ENCODE measurements around the gene PRKACB. TPM values are rescaled to one million over a fixed set of nuclear protein-coding genes. Genes with fewer than 3 reads are reported as not detected.
A peak's percentile ranks its signal among the peaks of the same experiment; 100 is the strongest.
"Not testable (repeated sequence)": the region's sequence is repeated elsewhere in the genome, so short reads cannot be mapped to it uniquely, and the experiment has no call there.

The PRKACB gene
- total and polyA plus RNA-seq, 2 of the 8 experiments (the other 6 are each of a cell fraction or from before 2014, with no cell fraction given), result 7.8 to 31.0 TPM

DNA sequence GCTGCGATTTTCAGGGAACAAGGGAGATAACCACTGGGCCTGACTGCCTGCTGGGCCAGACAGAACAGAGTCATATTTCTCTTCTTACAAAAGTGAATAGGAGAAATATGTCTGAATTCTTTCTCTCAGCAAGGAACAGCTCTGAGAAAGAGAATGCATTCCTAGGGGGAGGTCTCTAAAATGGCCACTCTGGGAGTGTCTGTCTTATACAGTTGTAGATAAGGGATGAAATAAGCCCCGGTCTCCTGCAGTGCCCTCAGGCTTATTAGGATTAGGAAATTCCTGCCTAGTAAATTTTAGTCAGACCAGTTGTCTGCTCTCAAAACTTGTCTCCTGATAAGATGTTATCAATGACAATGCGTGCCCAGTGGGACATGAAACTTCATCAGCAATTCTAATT lies 143.3 kb downstream of the PRKACB start:
- H2BK120ac ChIP-seq (replicated peaks; ENCODE audit: low read depth, low read length); H3K4me3 ChIP-seq (ENCODE audit: extremely low read depth in 1 of 4, insufficient read depth in 2 of 4, low read depth in 3 of 4, low read length in 4 of 4); H2BK5ac ChIP-seq (ENCODE audit: low read depth, low read length); H3K79me1 ChIP-seq (ENCODE audit: low read depth, low read length); FAIRE-seq; H3K36me3 ChIP-seq (ENCODE audit: control insufficient read depth in 2 of 4, insufficient read depth in 4 of 4, low read length in 3 of 4); H2BK20ac ChIP-seq (ENCODE audit: low read length); H2AFZ ChIP-seq (ENCODE audit: low read length); H3K14ac ChIP-seq (ENCODE audit: insufficient read length); H3K23me2 ChIP-seq (ENCODE audit: low read depth, low read length); H3K27ac ChIP-seq (ENCODE audit: low read depth, low read length); H3K4me2 ChIP-seq (ENCODE audit: insufficient read depth in 1 of 2, low read depth in 2 of 2, low read length in 2 of 2); H4K20me1 ChIP-seq (replicated peaks in 1 of 2; ENCODE audit: control insufficient read depth in 1 of 2, insufficient read depth in 2 of 2, low read length in 2 of 2); H4K8ac ChIP-seq (ENCODE audit: extremely low read depth, insufficient read depth, low read length); H2BK12ac ChIP-seq (ENCODE audit: low read depth, low read length); H2BK15ac ChIP-seq (ENCODE audit: low read length); CTCF ChIA-PET (ENCODE audit: partially characterized antibody); H3K23ac ChIP-seq (ENCODE audit: insufficient read length); H3K4me1 ChIP-seq (replicated peaks in 1 of 4; ENCODE audit: control insufficient read depth in 3 of 4, insufficient read depth in 4 of 4, low read length in 3 of 4); POLR2A ChIA-PET (ENCODE audit: partially characterized antibody); H3K4ac ChIP-seq (replicated peaks; ENCODE audit: insufficient read length, low read depth, low read length); H3K79me2 ChIP-seq (ENCODE audit: control insufficient read depth in 1 of 2, insufficient read depth in 2 of 2, low read length in 2 of 2); H3K9ac ChIP-seq (replicated peaks in 1 of 4; ENCODE audit: extremely low read depth in 1 of 4, low read depth in 3 of 4, low read length in 3 of 4); DNase-seq (ENCODE audit: low read depth in 1 of 2, low spot score in 2 of 2); H3K56ac ChIP-seq (replicated peaks; ENCODE audit: insufficient read length, low read depth, low read length); H4K91ac ChIP-seq (replicated peaks; ENCODE audit: insufficient read length, low read length); H3K27me3 ChIP-seq (replicated peaks in 1 of 4; ENCODE audit: control insufficient read depth in 3 of 4, extremely low read depth in 1 of 4, insufficient read depth in 3 of 4, low read length in 3 of 4); H4K5ac ChIP-seq (ENCODE audit: insufficient read length, low read depth, low read length); H2AK5ac ChIP-seq (ENCODE audit: low read depth, low read length); H3K18ac ChIP-seq (ENCODE audit: extremely low read depth, low read length): not testable (repeated sequence)
- peaks cover 7 to 22% of the 10 kb centered on the region in 2 experiments; a peak in 3 of 4 replicates for H3K9me3 ChIP-seq (ENCODE audit: insufficient read depth in 2 of 2, low read depth in 1 of 2, low read length in 1 of 2)
- 60% methylated on average over 3 of the region's 3 CpGs; no CpG with 5 or more reads in 1 of the 2 experiments for WGBS, 2 experiments (ENCODE audit: extremely low coverage in 1 of 2, insufficient coverage in 1 of 2, insufficient read length in 1 of 2, insufficient replicate concordance in 2 of 2, low coverage in 1 of 2, low lambda C conversion rate in 2 of 2, missing lambda C conversion rate in 1 of 2)
- TF ChIP-seq EP300 (IDR thresholded peaks at IDR 0.05; ENCODE audit: borderline replicate concordance in 1 of 2, low read depth in 2 of 2, low read length in 2 of 2), result peak in 1 of 2 experiments; percentile 77; a peak in 1 of 3 replicates
- TF ChIP-seq TCF12 (IDR thresholded peaks at IDR 0.05; ENCODE audit: low read depth, low read length), result 0 out of 2 replicates have a peak, but pooled peaks have one; percentile 38

Small RNA genes lying within 50 kb of the gene (small RNA-seq; reads per million reads assigned to genes)
- not detected for gene AL450063.1 (ENCODE audit: insufficient read depth)
- gene RF00410 (ENCODE audit: insufficient read depth), result not detected

Other genes with a start within 250 kb of the PRKACB start
- 6.4 and 7.9 TPM in 2 replicates for gene TTLL7, start 145.1 kb upstream of the PRKACB start, total RNA-seq (2021; fragmentation: NEBNext Ultra II Directional; extraction: Animal tissue kit (Norgen Biotek cat#: 25700))
- gene TTLL7, start 145.1 kb upstream of the PRKACB start, polyA plus RNA-seq (2011; rRNA removed), result 1.7 and 1.9 TPM in 2 replicates
- 1.8 and 2.3 TPM in 2 replicates for gene SAMD13, start 157.4 kb downstream of the PRKACB start, total RNA-seq (2021; fragmentation: NEBNext Ultra II Directional; extraction: Animal tissue kit (Norgen Biotek cat#: 25700))
- gene SAMD13, start 157.4 kb downstream of the PRKACB start, polyA plus RNA-seq (2011; rRNA removed), result 0.66 and 0.86 TPM in 2 replicates

All from H1 (cell line).